CD4-positive, CD25-positive, alpha-beta regulatory T cell (primary cell): ENCODE measurements around the gene DNAJC8. TPM values are rescaled to one million over a fixed set of nuclear protein-coding genes. Genes with fewer than 3 reads are reported as not detected.
A peak's percentile ranks its signal among the peaks of the same experiment; 100 is the strongest.

Experiments used
- ATAC-seq, 2 donors: fragments of 150-1000 bp; cut with Tn5 transposase; one replicate each; pipeline ENCODE4 v1.10.0; 2021; ENCODE audit warnings: low read depth in 2 of 2, moderate number of reproducible peaks in 2 of 2, moderate library complexity in 1 of 2
- DNase-seq, 3 donors: peaks; one replicate each; pipeline versions ENCODE4 v3.0.0 to v3.0.0-alpha.2; 2012 to 2022; ENCODE audit warnings: mixed read lengths in 1 of 3
- H3K27ac ChIP-seq: one replicate; pipeline ENCODE4 v1.7.0; 2013; ENCODE audit warnings: mild to moderate bottlenecking, low read length; ENCODE audit not compliant: insufficient read depth, poor library complexity, severe bottlenecking
- H3K27me3 ChIP-seq: one replicate; pipeline ENCODE4 v1.7.0; 2013; ENCODE audit warnings: low read length; ENCODE audit not compliant: control insufficient read depth, insufficient read depth
- H3K36me3 ChIP-seq: one replicate; pipeline ENCODE4 v1.7.0; 2013; ENCODE audit warnings: mild to moderate bottlenecking, low read length, moderate library complexity; ENCODE audit not compliant: control insufficient read depth, insufficient read depth
- H3K4me1 ChIP-seq: 2 replicates; pipeline ENCODE4 v1.7.0; 2013; ENCODE audit warnings: mild to moderate bottlenecking, low read length; ENCODE audit not compliant: insufficient read depth, control insufficient read depth, poor library complexity, severe bottlenecking
- H3K4me3 ChIP-seq: one replicate; pipeline ENCODE4 v1.7.0; 2013; ENCODE audit warnings: low read depth, mild to moderate bottlenecking, low read length, moderate library complexity
- H3K9me3 ChIP-seq, 2 experiments: 1 replicate in 1 of 2; 2 replicates in 1 of 2; pipeline ENCODE4 v1.7.0; 2013; ENCODE audit warnings: low read length in 2 of 2, mild to moderate bottlenecking in 1 of 2, moderate library complexity in 1 of 2; ENCODE audit not compliant: control insufficient read depth in 2 of 2
- H3K27ac Mint-ChIP-seq, 3 donors: one replicate each; pipeline ENCODE4 v1.8.0; 2020 to 2022; ENCODE audit warnings: mild to moderate bottlenecking in 3 of 3, mixed read lengths in 3 of 3, moderate library complexity in 2 of 3
- H3K27me3 Mint-ChIP-seq: one replicate; pipeline ENCODE4 v1.8.0; 2022; ENCODE audit warnings: mild to moderate bottlenecking, mixed read lengths
- H3K36me3 Mint-ChIP-seq: one replicate; pipeline ENCODE4 v1.8.0; 2020; ENCODE audit warnings: mixed read lengths
- H3K4me1 Mint-ChIP-seq, 4 donors: one replicate each; pipeline ENCODE4 v1.8.0; 2020 to 2022; ENCODE audit warnings: mixed read lengths in 4 of 4, mild to moderate bottlenecking in 1 of 4
- H3K4me3 Mint-ChIP-seq, 4 donors: one replicate each; pipeline ENCODE4 v1.8.0; 2020 to 2022; ENCODE audit warnings: mild to moderate bottlenecking in 4 of 4, mixed read lengths in 4 of 4, moderate library complexity in 3 of 4
- H3K9me3 Mint-ChIP-seq, 7 donors: one replicate each; pipeline ENCODE4 v1.8.0; 2020 to 2022; ENCODE audit warnings: mixed read lengths in 7 of 7, mild to moderate bottlenecking in 3 of 7, moderate library complexity in 2 of 7
- polyA plus RNA-seq, 4 donors: library from polyadenylated mRNA; unstranded; fragments of 300-500 nt; fragmentation: Illumina TruSeq; gene quantifications; one replicate each; pipeline ENCODE4 v1.2.3, GENCODE V29; 2021
- total RNA-seq: library from RNA; stranded (reverse); gene quantifications from one replicate; pipeline ENCODE4 v1.2.3, GENCODE V29; 2022

Gene DNAJC8
- total and polyA plus RNA-seq, 5 donors from 2014 or later = 75.3 to 181 (median 154) TPM

DNA sequence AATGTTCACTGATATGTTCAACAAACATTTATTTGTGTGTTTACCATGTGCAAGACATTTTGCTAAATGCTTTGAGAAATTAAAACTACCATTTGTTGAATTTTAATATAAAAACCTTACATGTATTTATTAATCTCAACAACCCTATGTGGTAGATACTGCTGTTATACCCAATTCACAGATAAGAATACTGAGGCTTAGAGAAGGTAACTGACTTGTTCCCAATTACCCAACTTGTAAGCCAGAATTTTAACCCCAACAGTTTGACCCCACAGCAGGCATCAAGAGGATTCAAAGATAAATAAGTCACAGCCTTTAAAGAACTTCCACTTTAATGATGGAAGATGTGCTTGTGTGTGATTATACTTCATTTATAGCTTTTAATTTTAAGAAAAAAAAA lies 3.7 kb downstream of the DNAJC8 start:
- no peaks in the 10 kb centered on the region for H3K9me3 Mint-ChIP-seq
- no peak for ATAC-seq
- H3K27ac ChIP-seq = no peak overlapping the region
- H3K4me3 Mint-ChIP-seq = peak overlapping the region in 1 of 4 donors; percentile 63
- no peak overlapping the region for H3K27ac Mint-ChIP-seq
- H3K27me3 ChIP-seq = no peaks in the 10 kb centered on the region
- peaks cover 30% of the 10 kb centered on the region for H3K36me3 Mint-ChIP-seq
- H3K27me3 Mint-ChIP-seq = no peaks in the 10 kb centered on the region
- H3K4me3 ChIP-seq = no peak overlapping the region
- no peaks in the 10 kb centered on the region for H3K9me3 ChIP-seq
- H3K4me1 ChIP-seq = peaks cover 23% of the 10 kb centered on the region
- H3K4me1 Mint-ChIP-seq = peaks cover 10 to 43% (median 20%) of the 10 kb centered on the region in 4 donors
- H3K36me3 ChIP-seq = peaks cover 55% of the 10 kb centered on the region
- DNase-seq = no peak

DNA sequence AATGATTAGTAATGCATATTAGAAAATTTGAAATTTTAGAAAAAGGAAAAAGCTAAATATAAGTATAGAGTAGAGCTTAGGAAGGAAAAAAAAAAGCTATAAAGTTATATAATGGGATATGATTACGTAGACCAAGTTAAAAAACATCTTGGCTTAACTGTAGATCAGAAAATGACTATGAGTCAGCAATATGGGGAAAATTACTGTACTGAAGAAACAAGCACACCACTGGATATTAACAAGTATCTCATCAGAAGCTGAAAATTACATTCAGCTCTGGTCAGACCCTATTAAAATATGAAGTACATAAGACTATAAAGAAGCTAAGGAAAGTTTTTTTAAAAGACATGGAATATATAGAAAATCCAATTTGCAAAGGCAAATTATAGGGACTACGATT lies 19.5 kb downstream of the DNAJC8 start:
- no peak overlapping the region for H3K4me3 Mint-ChIP-seq
- H3K4me1 Mint-ChIP-seq = peaks cover 8 to 18% (median 9%) of the 10 kb centered on the region in 4 donors
- H3K4me3 ChIP-seq = no peak overlapping the region
- DNase-seq (no peak), ATAC-seq (no peak)
- no peak overlapping the region for H3K27ac ChIP-seq
- H3K27me3 Mint-ChIP-seq = no peaks in the 10 kb centered on the region
- no peak overlapping the region for H3K27ac Mint-ChIP-seq
- H3K27me3 ChIP-seq = no peaks in the 10 kb centered on the region
- H3K36me3 Mint-ChIP-seq = peaks cover 7% of the 10 kb centered on the region
- no peaks in the 10 kb centered on the region for H3K9me3 ChIP-seq
- H3K9me3 Mint-ChIP-seq = no peaks in the 10 kb centered on the region
- no peaks in the 10 kb centered on the region for H3K4me1 ChIP-seq
- peaks cover 45% of the 10 kb centered on the region for H3K36me3 ChIP-seq

DNA sequence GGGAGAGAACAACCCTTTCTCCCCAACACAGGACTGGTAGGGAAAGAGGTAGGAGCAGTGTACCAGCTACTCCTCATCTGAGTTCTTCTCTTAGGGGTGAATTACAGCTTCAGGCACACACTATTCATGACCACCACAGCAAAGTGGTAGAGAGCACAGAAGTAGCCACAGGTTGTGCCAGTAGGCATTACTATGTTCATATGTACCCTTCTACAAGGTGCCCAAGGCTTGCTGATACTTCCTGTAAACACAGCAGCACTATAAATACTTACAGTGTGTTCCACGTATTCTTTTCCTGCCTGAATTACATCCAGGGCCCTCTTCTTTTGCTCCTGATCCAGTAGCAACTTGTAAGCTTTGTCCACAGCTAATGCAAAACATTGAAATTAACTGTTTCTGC lies 23.1 kb downstream of the DNAJC8 start:
- Mint-ChIP-seq H3K4me3 (no peak overlapping the region), H3K9me3 (no peaks in the 10 kb centered on the region), H3K27me3 (no peaks in the 10 kb centered on the region), H3K36me3 (peaks cover 15% of the 10 kb centered on the region), H3K27ac (no peak overlapping the region), H3K4me1 (peaks cover 0 to 17% (median 6%) of the 10 kb centered on the region in 4 donors)
- Histone ChIP-seq H3K27me3 (no peaks in the 10 kb centered on the region), H3K27ac (no peak overlapping the region), H3K4me1 (no peaks in the 10 kb centered on the region), H3K9me3 (no peaks in the 10 kb centered on the region), H3K36me3 (peaks cover 59% of the 10 kb centered on the region), H3K4me3 (no peak overlapping the region)
- DNase-seq (no peak), ATAC-seq (no peak)

DNA sequence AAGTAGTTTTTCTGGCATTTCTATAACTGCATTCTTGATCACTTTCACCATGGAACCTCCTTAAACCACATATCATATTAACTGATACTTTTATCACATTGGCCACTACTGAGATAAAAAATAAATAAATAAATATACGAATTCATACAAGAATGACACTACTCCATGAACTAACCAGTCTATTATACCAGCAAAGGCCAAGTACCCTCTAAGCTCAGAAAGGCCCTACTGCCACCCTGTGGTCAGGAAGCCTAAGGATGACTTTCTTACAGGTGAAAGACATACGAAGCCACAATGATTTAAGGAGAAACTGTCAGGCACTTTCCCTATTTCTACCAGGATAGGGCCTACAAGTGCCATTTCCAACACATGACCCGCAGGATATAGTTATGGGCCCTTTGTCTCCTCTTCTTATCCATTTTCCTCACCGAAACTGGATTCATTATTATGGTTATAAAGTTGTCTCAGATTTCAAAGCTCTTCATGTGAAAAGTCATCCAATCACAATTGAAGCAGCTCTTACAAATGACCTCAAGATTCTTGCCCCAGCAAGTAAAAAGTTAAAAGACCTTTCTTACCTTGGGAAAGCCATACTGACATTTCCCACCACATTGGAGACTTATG lies 23.9 kb downstream of the DNAJC8 start:
- Mint-ChIP-seq H3K4me3 (no peak overlapping the region), H3K27me3 (no peaks in the 10 kb centered on the region), H3K9me3 (no peaks in the 10 kb centered on the region), H3K27ac (peak overlapping the region in 1 of 3 donors; percentile 69), H3K4me1 (peaks cover 0 to 17% (median 6%) of the 10 kb centered on the region in 4 donors), H3K36me3 (peaks cover 21% of the 10 kb centered on the region)
- Histone ChIP-seq H3K27ac (no peak overlapping the region), H3K4me3 (no peak overlapping the region), H3K27me3 (no peaks in the 10 kb centered on the region), H3K4me1 (no peaks in the 10 kb centered on the region), H3K9me3 (no peaks in the 10 kb centered on the region), H3K36me3 (peaks cover 66% of the 10 kb centered on the region)
- ATAC-seq = peak; percentile 72 to 74
- DNase-seq = peak; percentile 39 to 79 (median 70)

DNA sequence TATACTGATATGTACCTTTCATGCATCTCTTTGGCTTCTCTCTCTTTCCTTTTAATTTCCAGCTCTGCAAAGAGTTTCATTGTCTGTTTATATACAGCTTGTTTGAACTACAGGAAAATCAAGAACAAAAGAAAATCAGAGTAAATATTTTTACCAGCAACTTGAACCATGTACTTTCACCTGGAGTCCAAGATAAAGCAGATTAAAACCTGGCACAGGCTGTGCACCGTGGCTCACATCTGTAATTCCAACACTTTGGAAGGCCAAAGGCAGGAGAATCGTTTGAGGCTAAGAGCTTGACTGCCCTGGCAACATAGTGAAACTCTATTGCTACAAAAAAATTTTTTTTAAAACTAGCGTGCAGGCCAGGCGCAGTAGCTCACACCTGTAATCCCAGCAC lies 27.6 kb downstream of the DNAJC8 start:
- no peaks in the 10 kb centered on the region for H3K9me3 Mint-ChIP-seq
- Histone ChIP-seq H3K4me1 (peaks cover 11% of the 10 kb centered on the region), H3K27ac (no peak overlapping the region), H3K4me3 (no peak overlapping the region), H3K9me3 (no peaks in the 10 kb centered on the region), H3K27me3 (no peaks in the 10 kb centered on the region), H3K36me3 (peaks cover 65% of the 10 kb centered on the region)
- peaks cover 38% of the 10 kb centered on the region for H3K36me3 Mint-ChIP-seq
- H3K4me1 Mint-ChIP-seq = peaks cover 11 to 22% (median 15%) of the 10 kb centered on the region in 4 donors
- H3K27ac Mint-ChIP-seq = no peak overlapping the region
- H3K27me3 Mint-ChIP-seq = no peaks in the 10 kb centered on the region
- ATAC-seq = no peak
- no peak for DNase-seq
- no peak overlapping the region for H3K4me3 Mint-ChIP-seq

DNA sequence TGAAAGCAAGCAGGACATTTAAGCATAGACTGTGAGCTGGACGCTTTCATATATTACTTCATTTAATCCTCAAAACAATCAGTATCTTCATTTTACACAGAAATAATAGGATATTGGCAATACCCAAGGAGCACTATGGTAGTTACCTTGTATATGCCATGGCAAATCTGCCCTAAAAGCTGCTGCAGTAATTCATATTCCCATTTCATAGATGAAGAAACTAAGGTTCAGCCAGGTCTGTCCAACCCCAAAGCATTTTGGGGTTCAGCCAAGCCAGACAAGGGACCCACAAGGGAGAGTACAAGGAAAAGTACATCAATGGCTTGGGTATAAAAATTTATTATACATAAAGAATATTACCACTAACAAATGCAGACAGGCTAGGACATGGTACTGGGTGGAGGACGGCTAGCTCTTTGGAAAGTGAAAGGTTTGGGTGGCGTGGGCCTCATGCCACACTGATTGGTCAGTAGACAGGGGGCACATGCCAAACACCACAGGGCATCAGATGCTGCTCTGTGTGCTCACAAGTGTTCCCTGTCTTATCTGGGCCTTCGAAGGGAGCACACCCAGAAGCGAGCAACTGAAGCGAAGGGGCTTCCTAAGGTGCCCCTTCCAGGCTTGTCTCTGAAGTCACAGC lies 32.5 kb downstream of the DNAJC8 start:
- Histone ChIP-seq H3K9me3 (peaks cover 0 to 2% of the 10 kb centered on the region in 2 experiments), H3K27ac (peak overlapping the region; percentile 66), H3K4me3 (peak overlapping the region; percentile 69), H3K27me3 (no peaks in the 10 kb centered on the region), H3K4me1 (peaks cover 33% of the 10 kb centered on the region), H3K36me3 (peaks cover 40% of the 10 kb centered on the region)
- peaks cover 0 to 4% (median 3%) of the 10 kb centered on the region in 7 donors for H3K9me3 Mint-ChIP-seq
- peaks cover 45% of the 10 kb centered on the region for H3K36me3 Mint-ChIP-seq
- DNase-seq = no peak
- H3K4me1 Mint-ChIP-seq = peaks cover 15 to 39% (median 33%) of the 10 kb centered on the region in 4 donors
- H3K27me3 Mint-ChIP-seq = peaks cover 5% of the 10 kb centered on the region
- H3K27ac Mint-ChIP-seq = peak overlapping the region; percentile 60 to 90 (median 86)
- ATAC-seq = no peak
- H3K4me3 Mint-ChIP-seq = peak overlapping the region; percentile 46 to 84 (median 66)

GRCh38 chr1:28199328-28200233 lies 33.2 kb downstream of the DNAJC8 start:
- peak overlapping the region; percentile 46 to 87 (median 83) for H3K4me3 Mint-ChIP-seq
- Histone ChIP-seq H3K4me3 (peak overlapping the region; percentile 69), H3K27ac (peak overlapping the region; percentile 66), H3K4me1 (peaks cover 33% of the 10 kb centered on the region), H3K27me3 (no peaks in the 10 kb centered on the region), H3K9me3 (peaks cover 0 to 2% of the 10 kb centered on the region in 2 experiments), H3K36me3 (peaks cover 36% of the 10 kb centered on the region)
- H3K27ac Mint-ChIP-seq = peak overlapping the region; percentile 86 to 99 (median 93)
- peaks cover 0 to 4% (median 3%) of the 10 kb centered on the region in 7 donors for H3K9me3 Mint-ChIP-seq
- DNase-seq = peak; percentile 37 to 94 (median 82)
- ATAC-seq = peak; percentile 93 to 95
- peaks cover 5% of the 10 kb centered on the region for H3K27me3 Mint-ChIP-seq
- H3K4me1 Mint-ChIP-seq = peaks cover 15 to 39% (median 33%) of the 10 kb centered on the region in 4 donors
- peaks cover 45% of the 10 kb centered on the region for H3K36me3 Mint-ChIP-seq
